Measurements from ENCODE around the gene LRRC34. TPM values are rescaled to one million over a fixed set of nuclear protein-coding genes. Genes with fewer than 3 reads are reported as not detected.

LRRC34 gene
- total and polyA plus RNA-seq, 2 of the 8 experiments (the other 6 are each of a cell fraction or from before 2014, with no cell fraction given): 3.3 to 4.1 TPM

- TF ChIP-seq CHD7 (IDR thresholded peaks at IDR 0.05; ENCODE audit: insufficient replicate concordance, low read length) (no peak), E2F6 (IDR thresholded peaks at IDR 0.05) (peak; percentile 22; the same call in 1 of the 2 replicates), ASH2L (IDR thresholded peaks at IDR 0.05; ENCODE audit: low read length) (peak; percentile 64), MAX (IDR thresholded peaks at IDR 0.05) (peak; percentile 73), SP1 (IDR thresholded peaks at IDR 0.05; ENCODE audit: low read depth, low read length) (no peak), BACH1 (IDR thresholded peaks at IDR 0.05; ENCODE audit: low read length) (no peak), PHF8 (conservative IDR thresholded peaks at IDR 0.05; ENCODE audit: low read depth, low read length) (peak; percentile 58; the same call in 1 of the 2 replicates), NRF1 (IDR thresholded peaks at IDR 0.05; ENCODE audit: low read depth, low read length) (peak; percentile 68), RXRA (IDR thresholded peaks at IDR 0.05; ENCODE audit: insufficient read depth, low read depth, low read length) (no peak)
These were observed at the start of gene LRRC34, which contains the start of gene LRRIQ4 (continued) for GRCh38 chr3:169812332-169813235.

Data from H1 (cell line).